Measurements from ENCODE around the gene KRT33A. TPM values are rescaled to one million over a fixed set of nuclear protein-coding genes. Genes with fewer than 3 reads are reported as not detected.
"Not testable (repeated sequence)": the region's sequence is repeated elsewhere in the genome, so short reads cannot be mapped to it uniquely, and the experiment has no call there.

Gene KRT33A
- total RNA-seq, 3 donors from 2014 or later (not counting 1 experiment from before 2014, with no cell fraction given) = not detected

- no peak for DNase-seq
- H3K27me3 ChIP-seq (ENCODE audit: control insufficient read depth, insufficient read depth, low read length) = no peaks in the 10 kb centered on the region
- H3K4me1 Mint-ChIP-seq = no peaks in the 10 kb centered on the region
- intact Hi-C loops (cut with micrococcal nuclease) = no loop called here
- no peaks in the 10 kb centered on the region for H3K36me3 ChIP-seq (ENCODE audit: control insufficient read depth, insufficient read depth, low read length)
- H3K36me3 Mint-ChIP-seq = no peaks in the 10 kb centered on the region
- H3K4me3 Mint-ChIP-seq = no peak overlapping the region
- no peaks in the 10 kb centered on the region for H3K9me3 ChIP-seq (ENCODE audit: control insufficient read depth, insufficient read depth, low read length)
- peaks cover 6% of the 10 kb centered on the region for H3K4me1 ChIP-seq (ENCODE audit: control insufficient read depth, insufficient read depth, low read length)
- H3K27ac Mint-ChIP-seq = no peak overlapping the region
- no peak for ATAC-seq
- no peaks in the 10 kb centered on the region for H3K9me3 Mint-ChIP-seq
- no peak overlapping the region for H3K4me3 ChIP-seq (ENCODE audit: low read length)
- TF ChIP-seq, protein P1, sequence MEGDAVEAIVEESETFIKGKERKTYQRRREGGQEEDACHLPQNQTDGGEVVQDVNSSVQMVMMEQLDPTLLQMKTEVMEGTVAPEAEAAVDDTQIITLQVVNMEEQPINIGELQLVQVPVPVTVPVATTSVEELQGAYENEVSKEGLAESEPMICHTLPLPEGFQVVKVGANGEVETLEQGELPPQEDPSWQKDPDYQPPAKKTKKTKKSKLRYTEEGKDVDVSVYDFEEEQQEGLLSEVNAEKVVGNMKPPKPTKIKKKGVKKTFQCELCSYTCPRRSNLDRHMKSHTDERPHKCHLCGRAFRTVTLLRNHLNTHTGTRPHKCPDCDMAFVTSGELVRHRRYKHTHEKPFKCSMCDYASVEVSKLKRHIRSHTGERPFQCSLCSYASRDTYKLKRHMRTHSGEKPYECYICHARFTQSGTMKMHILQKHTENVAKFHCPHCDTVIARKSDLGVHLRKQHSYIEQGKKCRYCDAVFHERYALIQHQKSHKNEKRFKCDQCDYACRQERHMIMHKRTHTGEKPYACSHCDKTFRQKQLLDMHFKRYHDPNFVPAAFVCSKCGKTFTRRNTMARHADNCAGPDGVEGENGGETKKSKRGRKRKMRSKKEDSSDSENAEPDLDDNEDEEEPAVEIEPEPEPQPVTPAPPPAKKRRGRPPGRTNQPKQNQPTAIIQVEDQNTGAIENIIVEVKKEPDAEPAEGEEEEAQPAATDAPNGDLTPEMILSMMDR (IDR thresholded peaks at IDR 0.05) = no peak
- no peak overlapping the region for H3K27ac ChIP-seq (ENCODE audit: low read length)
- 90% methylated on average over 5 of the region's 7 CpGs for WGBS (ENCODE audit: insufficient coverage)
- H3K27me3 Mint-ChIP-seq (ENCODE audit: low read depth in 2 of 2) = peaks cover 7 to 41% of the 10 kb centered on the region in 2 donors
These were observed 2.2 kb upstream of the KRT33A start for GRCh38 chr17:41352597-41353366.

DNA sequence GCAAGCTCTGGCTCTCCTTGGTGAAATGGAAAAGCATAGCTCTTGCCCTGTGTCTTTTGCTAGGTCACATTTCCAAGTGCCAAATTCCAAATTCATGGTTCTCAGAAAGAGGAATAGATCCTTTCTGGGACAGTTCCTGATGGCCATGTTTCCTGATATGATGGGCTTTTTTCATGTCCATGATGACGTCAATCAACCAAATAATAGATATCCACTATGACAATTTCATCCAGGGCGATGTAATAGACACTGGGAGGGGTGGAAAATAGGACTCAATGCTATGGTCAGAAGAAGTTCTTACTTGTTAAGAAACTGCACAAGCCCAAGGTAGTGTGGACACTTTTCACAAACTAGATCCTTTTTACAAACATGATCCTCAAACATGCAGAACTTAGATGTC lies 549 bp upstream of the KRT33A start:
- no CpG with 5 or more reads among the region's 2 CpGs for WGBS (ENCODE audit: insufficient coverage)
- H3K4me1 Mint-ChIP-seq = no peaks in the 10 kb centered on the region

GRCh38 chr17:41347869-41348760 lies 2.5 kb downstream of the KRT33A start:
- no peaks in the 10 kb centered on the region for H3K27me3 ChIP-seq (ENCODE audit: control insufficient read depth, insufficient read depth, low read length)
- no peak for ATAC-seq

More for the DNA sequence above, 549 bp upstream of the KRT33A start:
- no peak overlapping the region for H3K27ac ChIP-seq (ENCODE audit: low read length)
- intact Hi-C loops (cut with micrococcal nuclease) = no loop called here
- TF ChIP-seq, protein P1 (IDR thresholded peaks at IDR 0.05) = no peak
- peaks cover 6% of the 10 kb centered on the region for H3K4me1 ChIP-seq (ENCODE audit: control insufficient read depth, insufficient read depth, low read length)
- no peak overlapping the region for H3K4me3 ChIP-seq (ENCODE audit: low read length)
- DNase-seq (no peak), ATAC-seq (no peak)
- Mint-ChIP-seq H3K36me3 (no peaks in the 10 kb centered on the region), H3K27me3 (ENCODE audit: low read depth in 2 of 2) (peaks cover 7 to 25% of the 10 kb centered on the region in 2 donors), H3K27ac (no peak overlapping the region), H3K4me3 (no peak overlapping the region), H3K9me3 (no peaks in the 10 kb centered on the region)
- no peaks in the 10 kb centered on the region for H3K9me3 ChIP-seq (ENCODE audit: control insufficient read depth, insufficient read depth, low read length)
- no peaks in the 10 kb centered on the region for H3K27me3 ChIP-seq (ENCODE audit: control insufficient read depth, insufficient read depth, low read length)
- H3K36me3 ChIP-seq (ENCODE audit: control insufficient read depth, insufficient read depth, low read length) = no peaks in the 10 kb centered on the region

GRCh38 chr17:41346421-41346820 lies 4.2 kb downstream of the KRT33A start:
- H3K4me1 Mint-ChIP-seq; ATAC-seq; H3K9me3 Mint-ChIP-seq; H3K4me3 ChIP-seq (ENCODE audit: low read length); H3K27ac ChIP-seq (ENCODE audit: low read length); H3K36me3 ChIP-seq (ENCODE audit: control insufficient read depth, insufficient read depth, low read length); H3K4me3 Mint-ChIP-seq; H3K9me3 ChIP-seq (ENCODE audit: control insufficient read depth, insufficient read depth, low read length); H3K27me3 Mint-ChIP-seq (ENCODE audit: low read depth in 2 of 2); DNase-seq; H3K27me3 ChIP-seq (ENCODE audit: control insufficient read depth, insufficient read depth, low read length); H3K27ac Mint-ChIP-seq; intact Hi-C loops (cut with micrococcal nuclease): not testable (repeated sequence)
- H3K4me1 ChIP-seq (ENCODE audit: control insufficient read depth, insufficient read depth, low read length) = peaks cover 11% of the 10 kb centered on the region
- peaks cover 12% of the 10 kb centered on the region for H3K36me3 Mint-ChIP-seq
- WGBS (ENCODE audit: insufficient coverage) = 97% methylated on average over 16 of the region's 16 CpGs

More at GRCh38 chr17:41347869-41348760, 2.5 kb downstream of the KRT33A start:
- Histone ChIP-seq H3K27ac (ENCODE audit: low read length) (no peak overlapping the region), H3K9me3 (ENCODE audit: control insufficient read depth, insufficient read depth, low read length) (no peaks in the 10 kb centered on the region), H3K4me3 (ENCODE audit: low read length) (no peak overlapping the region), H3K4me1 (ENCODE audit: control insufficient read depth, insufficient read depth, low read length) (peaks cover 6% of the 10 kb centered on the region), H3K36me3 (ENCODE audit: control insufficient read depth, insufficient read depth, low read length) (no peaks in the 10 kb centered on the region)
- no peak for DNase-seq
- H3K9me3 Mint-ChIP-seq = peaks cover 0 to 3% of the 10 kb centered on the region in 2 donors
- H3K4me3 Mint-ChIP-seq = no peak overlapping the region
- peaks cover 0 to 3% of the 10 kb centered on the region in 2 donors for H3K4me1 Mint-ChIP-seq
- no peak overlapping the region for H3K27ac Mint-ChIP-seq
- peaks cover 4% of the 10 kb centered on the region for H3K36me3 Mint-ChIP-seq
- intact Hi-C loops (cut with micrococcal nuclease) = no loop called here
- 93% methylated on average over 7 of the region's 7 CpGs for WGBS (ENCODE audit: insufficient coverage)
- TF ChIP-seq, protein P1 (IDR thresholded peaks at IDR 0.05) = no peak
- H3K27me3 Mint-ChIP-seq (ENCODE audit: low read depth in 2 of 2) = peaks cover 10 to 17% of the 10 kb centered on the region in 2 donors

Measured in natural killer cell (primary cell).